Thyroid gland (tissue), 4 donors: ENCODE measurements around the gene DTNBP1. TPM values are rescaled to one million over a fixed set of nuclear protein-coding genes. Genes with fewer than 3 reads are reported as not detected.

Source experiments
- DNase-seq, 2 donors: peaks; one replicate each; pipeline ENCODE4 v3.0.0-alpha.2; 2019
- H3K27ac ChIP-seq, 3 donors: fragments of 200-600 bp; sonication (generic); 1 replicate in 2 of 3; 2 replicates in 1 of 3; pipeline ENCODE4 v1.5.1; 2016 to 2019; ENCODE audit warnings: mild to moderate bottlenecking in 1 of 3, moderate library complexity in 1 of 3
- H3K27me3 ChIP-seq: fragments of 200-600 bp; sonication (generic); one replicate; pipeline ENCODE4 v1.5.1; 2019
- H3K36me3 ChIP-seq, 2 donors: fragments of 200-600 bp; sonication (generic); one replicate each; pipeline ENCODE4 v1.5.1; 2016 to 2019
- H3K4me1 ChIP-seq, 2 donors: fragments of 200-600 bp; sonication (generic); one replicate each; pipeline ENCODE4 v1.5.1; 2017 to 2019
- H3K4me3 ChIP-seq, 3 donors: fragments of 200-600 bp; sonication (generic); replicated peaks in 1 of 3; 1 replicate in 2 of 3; 2 replicates in 1 of 3; pipeline ENCODE4 v1.5.1; 2016; ENCODE audit warnings: mild to moderate bottlenecking in 1 of 3
- H3K9me3 ChIP-seq: fragments of 200-600 bp; sonication (generic); one replicate; pipeline ENCODE4 v1.5.1; 2017
- POLR2A ChIP-seq, 2 donors: fragments of 450-650 bp; IDR thresholded peaks; one replicate each; pipeline ENCODE4 v1.6.1; 2017; ENCODE audit warnings: antibody characterized with exemption in 2 of 2, mild to moderate bottlenecking in 2 of 2, moderate library complexity in 1 of 2
- WGBS, 2 donors: methylation state at CpG; one replicate each; pipeline ENCODE4 v1.1.5; 2017; 5-methylcytosine and 5-hydroxymethylcytosine counted together
- intact Hi-C: fragments of 100-400 bp; cut with DNase I; formaldehyde crosslinking; loops from one replicate; pipeline ENCODE4 v1.15.1; 2023
- total RNA-seq, 4 donors: library from RNA; depleted of rRNA; stranded (reverse); fragments of >200 nt; gene quantifications; one replicate each; pipeline ENCODE4 v1.2.3, GENCODE V29; 2016
- TF ChIP-seq, protein P1 (sequence below), 6 experiments: fragments of 200-600 bp in 3 of 6; fragments of 450-650 bp in 3 of 6; sonication (generic) in 3 of 6; IDR thresholded peaks; one replicate each; pipeline ENCODE4 v1.5.1; 2016 to 2019; ENCODE audit warnings: antibody characterized with exemption in 6 of 6, mild to moderate bottlenecking in 2 of 6, inconsistent platforms in 1 of 6, moderate library complexity in 1 of 6

The DTNBP1 gene
- total RNA-seq, 4 donors from 2014 or later: 10.3 to 19.2 (median 12.2) TPM

DNA sequence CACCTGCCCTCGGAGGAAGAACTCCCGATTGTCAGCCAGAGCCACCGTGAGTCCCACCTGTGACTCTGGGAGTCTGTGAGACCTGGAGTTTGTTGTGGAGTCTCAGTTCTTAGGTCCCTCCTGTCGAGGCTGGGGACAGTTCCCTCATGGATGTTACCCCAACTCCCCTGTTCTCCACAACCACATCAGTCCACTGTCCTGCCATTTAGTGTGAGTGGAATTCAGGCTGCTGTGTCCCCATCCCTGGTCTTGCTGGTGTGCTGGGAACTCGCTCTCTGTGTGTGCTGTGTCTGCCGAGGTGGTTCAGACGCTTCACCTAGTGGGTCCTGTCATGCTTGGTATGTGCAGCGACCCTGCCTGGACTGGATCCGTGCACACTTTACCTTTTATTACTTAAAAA, 163.2 kb downstream of the DTNBP1 start:
- Histone ChIP-seq H3K9me3 (no peaks in the 10 kb centered on the region), H3K36me3 (no peaks in the 10 kb centered on the region), H3K27ac (no peak overlapping the region), H3K4me1 (peaks cover 23 to 29% of the 10 kb centered on the region in 2 donors), H3K4me3 (no peak overlapping the region), H3K27me3 (no peaks in the 10 kb centered on the region)
- TF ChIP-seq, protein P1, sequence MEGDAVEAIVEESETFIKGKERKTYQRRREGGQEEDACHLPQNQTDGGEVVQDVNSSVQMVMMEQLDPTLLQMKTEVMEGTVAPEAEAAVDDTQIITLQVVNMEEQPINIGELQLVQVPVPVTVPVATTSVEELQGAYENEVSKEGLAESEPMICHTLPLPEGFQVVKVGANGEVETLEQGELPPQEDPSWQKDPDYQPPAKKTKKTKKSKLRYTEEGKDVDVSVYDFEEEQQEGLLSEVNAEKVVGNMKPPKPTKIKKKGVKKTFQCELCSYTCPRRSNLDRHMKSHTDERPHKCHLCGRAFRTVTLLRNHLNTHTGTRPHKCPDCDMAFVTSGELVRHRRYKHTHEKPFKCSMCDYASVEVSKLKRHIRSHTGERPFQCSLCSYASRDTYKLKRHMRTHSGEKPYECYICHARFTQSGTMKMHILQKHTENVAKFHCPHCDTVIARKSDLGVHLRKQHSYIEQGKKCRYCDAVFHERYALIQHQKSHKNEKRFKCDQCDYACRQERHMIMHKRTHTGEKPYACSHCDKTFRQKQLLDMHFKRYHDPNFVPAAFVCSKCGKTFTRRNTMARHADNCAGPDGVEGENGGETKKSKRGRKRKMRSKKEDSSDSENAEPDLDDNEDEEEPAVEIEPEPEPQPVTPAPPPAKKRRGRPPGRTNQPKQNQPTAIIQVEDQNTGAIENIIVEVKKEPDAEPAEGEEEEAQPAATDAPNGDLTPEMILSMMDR (IDR thresholded peaks at IDR 0.05): no peak
- TF ChIP-seq POLR2A (IDR thresholded peaks at IDR 0.05): no peak
- 96 to 100% methylated on average over 7 to 9 of the region's 9 CpGs for WGBS, 2 donors
- no peak for DNase-seq
- intact Hi-C loops: loop anchor here (10.0 kb wide), 1 partner anchor 255 kb away; the partner anchor contains the start of gene JARID2

DNA sequence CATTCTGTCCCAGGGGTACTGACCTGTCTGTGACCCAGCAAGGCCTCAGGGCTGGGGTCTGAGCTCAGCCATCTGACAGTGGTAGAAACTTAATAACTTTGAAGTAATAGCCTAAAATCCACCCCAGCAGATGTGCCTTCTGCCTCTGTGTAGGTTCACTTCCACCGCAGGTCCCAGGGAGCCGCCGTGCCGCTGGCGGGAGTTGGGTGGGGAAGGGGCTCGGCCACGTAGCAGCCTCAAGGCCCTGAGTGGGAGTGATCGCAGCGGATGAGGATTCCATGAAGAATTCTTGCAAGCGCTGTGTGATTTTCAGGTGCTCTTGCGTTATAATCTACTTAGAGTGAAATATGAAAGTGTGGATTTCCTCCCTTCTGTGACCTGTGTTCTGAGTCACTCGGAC, 163.7 kb downstream of the DTNBP1 start:
- 97 to 98% methylated on average over 12 of the region's 12 CpGs for WGBS, 2 donors
- no peaks in the 10 kb centered on the region for H3K9me3 ChIP-seq
- no peak overlapping the region for H3K27ac ChIP-seq
- TF ChIP-seq, protein P1 (IDR thresholded peaks at IDR 0.05): no peak
- TF ChIP-seq POLR2A (IDR thresholded peaks at IDR 0.05): no peak
- no peaks in the 10 kb centered on the region for H3K36me3 ChIP-seq
- H3K4me3 ChIP-seq: no peak overlapping the region
- H3K27me3 ChIP-seq: no peaks in the 10 kb centered on the region
- intact Hi-C loops: loop anchor here (10.0 kb wide), 1 partner anchor 254 kb away; the partner anchor contains the start of gene JARID2
- peaks cover 18 to 25% of the 10 kb centered on the region in 2 donors for H3K4me1 ChIP-seq
- DNase-seq: no peak

DNA sequence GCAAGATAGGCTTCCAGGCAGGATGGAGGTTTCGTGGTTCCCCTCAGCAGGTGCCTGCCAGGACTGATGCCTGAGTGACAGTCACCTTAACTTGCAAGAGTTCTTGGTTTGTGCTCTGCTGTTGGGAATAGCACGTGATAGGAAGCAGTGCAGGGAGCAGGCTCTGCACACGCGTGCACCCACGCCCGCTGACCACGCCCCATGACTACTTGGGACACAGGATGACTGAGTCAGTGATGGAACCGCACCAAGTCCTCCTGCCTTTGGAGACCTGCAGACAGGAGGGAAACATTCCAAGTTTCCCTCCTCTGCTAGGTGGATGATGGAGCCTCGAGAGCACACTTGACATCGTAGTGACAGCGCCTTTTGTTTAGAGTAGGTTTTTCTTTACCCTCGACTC, 164.2 kb downstream of the DTNBP1 start:
- Histone ChIP-seq H3K27me3 (no peaks in the 10 kb centered on the region), H3K9me3 (no peaks in the 10 kb centered on the region), H3K36me3 (no peaks in the 10 kb centered on the region), H3K27ac (no peak overlapping the region), H3K4me1 (peaks cover 14 to 21% of the 10 kb centered on the region in 2 donors), H3K4me3 (no peak overlapping the region)
- 32 to 62% methylated on average over 12 of the region's 12 CpGs for WGBS, 2 donors
- peak; percentile 65 to 75 for DNase-seq
- TF ChIP-seq, protein P1 (IDR thresholded peaks at IDR 0.05): no peak
- no peak for TF ChIP-seq POLR2A (IDR thresholded peaks at IDR 0.05)
- intact Hi-C loops: loop anchor here (10.0 kb wide), 1 partner anchor 254 kb away; the partner anchor contains the start of gene JARID2

DNA sequence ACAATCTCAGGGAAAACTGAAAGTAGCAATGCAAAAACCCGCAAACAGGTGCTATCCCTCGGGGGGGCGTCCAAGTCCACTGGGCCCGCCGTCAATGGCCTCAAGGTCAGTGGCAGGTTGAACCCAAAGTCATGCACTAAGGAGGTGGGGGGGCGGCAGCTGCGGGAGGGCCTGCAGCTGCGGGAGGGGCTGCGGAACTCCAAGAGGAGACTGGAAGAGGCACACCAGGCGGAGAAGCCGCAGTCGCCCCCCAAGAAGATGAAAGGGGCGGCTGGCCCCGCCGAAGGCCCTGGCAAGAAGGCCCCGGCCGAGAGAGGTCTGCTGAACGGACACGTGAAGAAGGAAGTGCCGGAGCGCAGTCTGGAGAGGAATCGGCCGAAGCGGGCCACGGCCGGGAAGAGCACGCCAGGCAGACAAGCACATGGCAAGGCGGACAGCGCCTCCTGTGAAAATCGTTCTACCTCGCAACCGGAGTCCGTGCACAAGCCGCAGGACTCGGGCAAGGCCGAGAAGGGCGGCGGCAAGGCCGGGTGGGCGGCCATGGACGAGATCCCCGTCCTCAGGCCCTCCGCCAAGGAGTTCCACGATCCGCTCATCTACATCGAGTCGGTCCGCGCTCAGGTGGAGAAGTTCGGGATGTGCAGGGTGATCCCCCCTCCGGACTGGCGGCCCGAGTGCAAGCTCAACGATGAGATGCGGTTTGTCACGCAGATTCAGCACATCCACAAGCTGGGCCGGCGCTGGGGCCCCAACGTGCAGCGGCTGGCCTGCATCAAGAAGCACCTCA, 166.3 kb downstream of the DTNBP1 start:
- WGBS, 2 donors: 94 to 97% methylated on average over 45 to 60 of the region's 60 CpGs
- TF ChIP-seq POLR2A (IDR thresholded peaks at IDR 0.05): no peak
- TF ChIP-seq, protein P1 (IDR thresholded peaks at IDR 0.05): no peak
- Histone ChIP-seq H3K36me3 (no peaks in the 10 kb centered on the region), H3K4me1 (peaks cover 10 to 15% of the 10 kb centered on the region in 2 donors), H3K4me3 (no peak overlapping the region), H3K27me3 (no peaks in the 10 kb centered on the region), H3K9me3 (no peaks in the 10 kb centered on the region), H3K27ac (no peak overlapping the region)
- DNase-seq: no peak
- intact Hi-C loops: loop anchor here (10.0 kb wide), 1 partner anchor 252 kb away; the partner anchor contains the start of gene JARID2

DNA sequence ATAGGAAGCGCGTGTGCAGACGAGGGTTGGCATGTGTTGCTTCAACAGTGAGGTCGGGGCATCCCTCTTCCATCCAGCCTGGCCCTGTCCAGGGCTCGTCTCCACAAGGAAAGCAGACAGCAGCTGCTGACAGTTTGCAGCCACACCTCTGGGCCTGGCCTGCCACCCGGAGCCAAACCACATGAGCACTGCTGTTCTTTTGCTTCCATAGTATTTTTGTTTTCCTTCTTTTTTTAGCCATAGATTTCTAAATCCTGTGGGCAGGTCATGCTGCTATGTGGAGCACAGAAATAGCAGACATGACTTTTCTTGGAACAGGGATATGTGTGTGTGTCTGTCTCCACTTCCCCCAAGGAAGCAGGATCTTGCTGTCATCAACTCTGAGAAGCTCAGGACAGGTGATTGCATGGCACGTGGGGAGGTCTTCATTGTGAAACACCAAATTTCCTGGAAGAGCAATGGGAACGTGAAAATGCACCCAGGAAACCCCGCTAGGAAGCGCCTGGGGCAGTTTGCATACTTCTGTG, 167.4 kb downstream of the DTNBP1 start:
- Histone ChIP-seq H3K4me3 (no peak overlapping the region), H3K4me1 (peaks cover 12 to 20% of the 10 kb centered on the region in 2 donors), H3K27ac (no peak overlapping the region), H3K9me3 (no peaks in the 10 kb centered on the region), H3K36me3 (no peaks in the 10 kb centered on the region), H3K27me3 (no peaks in the 10 kb centered on the region)
- DNase-seq: no peak
- intact Hi-C loops: loop anchor here (10.0 kb wide), 1 partner anchor 251 kb away; the partner anchor contains the start of gene JARID2
- TF ChIP-seq, protein P1 (IDR thresholded peaks at IDR 0.05): no peak
- no peak for TF ChIP-seq POLR2A (IDR thresholded peaks at IDR 0.05)
- WGBS, 2 donors: 82 to 90% methylated on average over 10 of the region's 10 CpGs
